Measurements from ENCODE around the gene OR1M1.

DNA sequence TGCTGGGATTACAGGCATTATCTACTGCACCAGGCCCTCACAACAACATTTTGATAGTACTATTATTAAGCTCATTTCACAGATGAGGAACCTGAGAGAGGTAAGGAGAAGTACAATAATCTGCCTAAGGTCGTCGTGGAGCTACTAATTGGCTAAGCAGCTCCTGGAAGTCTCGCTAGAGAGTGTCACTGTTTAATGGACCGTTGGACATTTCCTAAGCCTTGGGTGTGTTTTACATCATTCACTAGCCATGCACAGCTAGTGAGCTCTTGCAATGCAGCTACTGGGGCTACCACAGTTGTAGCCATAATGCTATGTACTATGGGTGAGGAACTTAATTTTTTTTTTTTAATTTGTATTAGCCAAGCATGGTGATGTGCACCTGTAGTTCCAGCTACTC is 34.0 kb upstream of the OR1M1 start:
- no peak for TF ChIP-seq EZH2 (IDR thresholded peaks at IDR 0.05; ENCODE audit: insufficient read depth, low read length)
- TF ChIP-seq, protein P1, sequence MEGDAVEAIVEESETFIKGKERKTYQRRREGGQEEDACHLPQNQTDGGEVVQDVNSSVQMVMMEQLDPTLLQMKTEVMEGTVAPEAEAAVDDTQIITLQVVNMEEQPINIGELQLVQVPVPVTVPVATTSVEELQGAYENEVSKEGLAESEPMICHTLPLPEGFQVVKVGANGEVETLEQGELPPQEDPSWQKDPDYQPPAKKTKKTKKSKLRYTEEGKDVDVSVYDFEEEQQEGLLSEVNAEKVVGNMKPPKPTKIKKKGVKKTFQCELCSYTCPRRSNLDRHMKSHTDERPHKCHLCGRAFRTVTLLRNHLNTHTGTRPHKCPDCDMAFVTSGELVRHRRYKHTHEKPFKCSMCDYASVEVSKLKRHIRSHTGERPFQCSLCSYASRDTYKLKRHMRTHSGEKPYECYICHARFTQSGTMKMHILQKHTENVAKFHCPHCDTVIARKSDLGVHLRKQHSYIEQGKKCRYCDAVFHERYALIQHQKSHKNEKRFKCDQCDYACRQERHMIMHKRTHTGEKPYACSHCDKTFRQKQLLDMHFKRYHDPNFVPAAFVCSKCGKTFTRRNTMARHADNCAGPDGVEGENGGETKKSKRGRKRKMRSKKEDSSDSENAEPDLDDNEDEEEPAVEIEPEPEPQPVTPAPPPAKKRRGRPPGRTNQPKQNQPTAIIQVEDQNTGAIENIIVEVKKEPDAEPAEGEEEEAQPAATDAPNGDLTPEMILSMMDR (IDR thresholded peaks at IDR 0.05; ENCODE audit: insufficient read depth, low read depth, low read length), result no peak
